WERI-Rb-1 (cell line): ENCODE results near the gene GAL3ST3.

Experiments
- DNase-seq: peaks from one replicate; pipeline ENCODE4 v3.0.0-alpha.2; 2020
- H3K27ac ChIP-seq: fragments of 250-450 bp; sonication (Bioruptor Pico); 2 replicates; pipeline ENCODE4 v1.5.1; 2020; ENCODE audit warnings: mild to moderate bottlenecking, moderate library complexity
- H3K27me3 ChIP-seq: fragments of 250-450 bp; sonication (Bioruptor Pico); 2 replicates; pipeline ENCODE4 v1.5.1; 2021; ENCODE audit warnings: mild to moderate bottlenecking, low read depth, moderate library complexity; ENCODE audit not compliant: insufficient read depth, severe bottlenecking
- H3K36me3 ChIP-seq: fragments of 250-450 bp; sonication (Bioruptor Pico); 2 replicates; pipeline ENCODE4 v1.5.1; 2020; ENCODE audit warnings: mild to moderate bottlenecking, moderate library complexity
- H3K4me3 ChIP-seq: 2 replicates; pipeline ENCODE4 v1.5.1; 2011; ENCODE audit warnings: low read depth, mild to moderate bottlenecking, control low read depth, low read length
- H3K9me3 ChIP-seq: fragments of 250-450 bp; sonication (Bioruptor Pico); 2 replicates; pipeline ENCODE4 v1.5.1; 2021; ENCODE audit warnings: mild to moderate bottlenecking, moderate library complexity; ENCODE audit not compliant: severe bottlenecking
- CTCF ChIP-seq: IDR thresholded peaks from 2 replicates; pipeline ENCODE4 v1.5.1; 2011; ENCODE audit warnings: low read depth, mild to moderate bottlenecking, control low read depth, inconsistent platforms, low read length

GAL3ST3 gene

GRCh38 chr11:66051371-66051765 is 2.4 kb upstream of the GAL3ST3 start:
- no peak for DNase-seq
- peak overlapping the region; percentile 57 for H3K4me3 ChIP-seq
- no peaks in the 10 kb centered on the region for H3K9me3 ChIP-seq
- H3K27me3 ChIP-seq = no peaks in the 10 kb centered on the region
- H3K36me3 ChIP-seq = peaks cover 35% of the 10 kb centered on the region
- peak overlapping the region; percentile 98 for H3K27ac ChIP-seq
- no peak for TF ChIP-seq CTCF

DNA sequence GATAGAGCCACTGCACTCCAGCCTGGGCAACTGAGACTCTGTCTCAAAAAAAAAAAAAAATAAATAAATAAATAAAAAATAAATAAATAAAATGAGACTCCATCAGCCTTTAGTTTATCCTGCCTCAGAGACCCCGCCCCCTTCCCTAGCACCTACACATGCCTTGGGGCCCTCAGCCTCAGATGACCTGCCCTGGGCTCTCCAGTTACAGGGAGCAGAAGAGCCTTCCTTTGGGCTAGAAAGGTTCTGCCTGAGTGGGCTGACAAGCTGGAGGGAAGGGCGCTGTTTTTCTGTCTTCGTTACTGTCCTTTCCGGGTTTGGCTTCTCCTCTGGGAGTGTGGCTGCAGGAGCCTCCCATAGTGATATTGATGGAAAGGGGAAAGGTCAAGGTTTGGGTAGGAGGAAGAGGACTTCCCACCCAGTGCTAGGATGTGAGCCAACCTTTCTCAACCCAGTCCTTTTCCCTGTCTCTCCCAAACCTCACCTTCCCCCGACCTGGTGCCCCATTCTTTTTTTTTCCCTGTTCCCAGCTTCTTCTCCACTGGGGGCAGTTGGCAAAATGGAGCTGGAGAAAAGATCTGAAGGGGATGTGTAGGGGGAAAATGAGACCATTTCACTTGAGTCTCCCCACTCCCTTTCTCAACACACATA is 1.7 kb upstream of the GAL3ST3 start:
- peaks cover 33% of the 10 kb centered on the region for H3K36me3 ChIP-seq
- peak overlapping the region; percentile 98 for H3K27ac ChIP-seq
- peak overlapping the region; percentile 57 for H3K4me3 ChIP-seq
- H3K9me3 ChIP-seq = no peaks in the 10 kb centered on the region
- H3K27me3 ChIP-seq = no peaks in the 10 kb centered on the region
- DNase-seq = peak; percentile 75
- TF ChIP-seq CTCF = no peak

- peak overlapping the region; percentile 77 for H3K27ac ChIP-seq
- H3K4me3 ChIP-seq = peak overlapping the region; percentile 53
- no peaks in the 10 kb centered on the region for H3K9me3 ChIP-seq
- no peak for DNase-seq
- H3K36me3 ChIP-seq = peaks cover 28% of the 10 kb centered on the region
- TF ChIP-seq CTCF = no peak
- no peaks in the 10 kb centered on the region for H3K27me3 ChIP-seq
These were observed 1.2 kb downstream of the GAL3ST3 start for GRCh38 chr11:66047541-66048365.

DNA sequence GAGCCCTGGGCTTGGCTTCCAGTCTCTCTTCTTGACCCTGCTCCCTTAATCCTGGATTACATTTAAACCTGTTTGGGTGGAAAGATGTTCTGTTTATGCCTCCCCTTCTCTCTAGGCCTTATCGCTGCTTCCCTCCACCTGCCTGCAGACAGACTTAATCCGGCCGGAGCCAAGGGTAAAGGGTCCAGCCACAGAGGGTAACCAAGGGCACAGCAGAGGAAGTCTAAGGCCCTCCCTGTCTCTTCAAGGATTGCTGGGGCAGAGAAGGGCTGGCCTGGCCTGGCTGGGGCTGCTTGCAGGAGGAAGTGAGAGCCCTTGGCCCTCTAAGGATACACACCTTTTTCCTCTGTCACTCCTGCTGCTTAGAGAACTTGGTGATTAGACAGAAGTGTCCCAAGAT is 2.1 kb downstream of the GAL3ST3 start:
- Histone ChIP-seq H3K27ac (peak overlapping the region; percentile 77), H3K9me3 (no peaks in the 10 kb centered on the region), H3K27me3 (no peaks in the 10 kb centered on the region), H3K36me3 (peaks cover 30% of the 10 kb centered on the region), H3K4me3 (peak overlapping the region; percentile 5; the same call in 1 of the 2 replicates)
- DNase-seq = peak; percentile 94
- no peak for TF ChIP-seq CTCF

GRCh38 chr11:66045177-66045639 is 3.8 kb downstream of the GAL3ST3 start:
- Histone ChIP-seq H3K4me3 (no peak overlapping the region), H3K27ac (peak overlapping the region; percentile 77), H3K36me3 (peaks cover 47% of the 10 kb centered on the region), H3K9me3 (no peaks in the 10 kb centered on the region), H3K27me3 (no peaks in the 10 kb centered on the region)
- peak; percentile 89 for DNase-seq
- peak; percentile 95 for TF ChIP-seq CTCF
